ENCODE data around the gene PHF2. TPM values are rescaled to one million over a fixed set of nuclear protein-coding genes. Genes with fewer than 3 reads are reported as not detected.
A peak's percentile ranks its signal among the peaks of the same experiment; 100 is the strongest.

PHF2 gene
- total RNA-seq, 6 experiments from 2014 or later, result 15.4 to 17.5 (median 16.6) TPM

DNA sequence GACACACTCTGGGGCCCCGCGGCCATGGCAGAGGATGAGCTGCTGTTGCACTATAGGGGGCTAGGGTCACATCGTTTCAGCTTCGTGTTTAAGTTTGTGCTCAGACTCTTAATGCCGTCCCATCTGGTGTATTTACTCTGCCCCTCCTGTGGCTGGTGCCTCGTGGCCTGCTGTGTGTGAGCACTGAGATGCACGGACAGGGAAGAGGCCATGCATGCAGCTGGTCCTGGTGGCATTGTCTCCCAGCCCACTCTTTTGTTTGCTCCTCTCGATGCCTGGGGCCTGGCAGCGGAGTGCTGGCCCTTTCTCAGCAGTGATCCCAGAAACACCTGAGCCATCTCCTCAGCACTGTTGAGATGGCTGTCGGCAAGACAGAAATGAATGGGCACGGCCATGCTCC is 30.0 kb upstream of the PHF2 start:
- no peak for DNase-seq
- TF ChIP-seq, protein P1, sequence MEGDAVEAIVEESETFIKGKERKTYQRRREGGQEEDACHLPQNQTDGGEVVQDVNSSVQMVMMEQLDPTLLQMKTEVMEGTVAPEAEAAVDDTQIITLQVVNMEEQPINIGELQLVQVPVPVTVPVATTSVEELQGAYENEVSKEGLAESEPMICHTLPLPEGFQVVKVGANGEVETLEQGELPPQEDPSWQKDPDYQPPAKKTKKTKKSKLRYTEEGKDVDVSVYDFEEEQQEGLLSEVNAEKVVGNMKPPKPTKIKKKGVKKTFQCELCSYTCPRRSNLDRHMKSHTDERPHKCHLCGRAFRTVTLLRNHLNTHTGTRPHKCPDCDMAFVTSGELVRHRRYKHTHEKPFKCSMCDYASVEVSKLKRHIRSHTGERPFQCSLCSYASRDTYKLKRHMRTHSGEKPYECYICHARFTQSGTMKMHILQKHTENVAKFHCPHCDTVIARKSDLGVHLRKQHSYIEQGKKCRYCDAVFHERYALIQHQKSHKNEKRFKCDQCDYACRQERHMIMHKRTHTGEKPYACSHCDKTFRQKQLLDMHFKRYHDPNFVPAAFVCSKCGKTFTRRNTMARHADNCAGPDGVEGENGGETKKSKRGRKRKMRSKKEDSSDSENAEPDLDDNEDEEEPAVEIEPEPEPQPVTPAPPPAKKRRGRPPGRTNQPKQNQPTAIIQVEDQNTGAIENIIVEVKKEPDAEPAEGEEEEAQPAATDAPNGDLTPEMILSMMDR (IDR thresholded peaks at IDR 0.05), result no peak
- Mint-ChIP-seq H3K36me3 (ENCODE audit: low read depth) (peaks cover 17% of the 10 kb centered on the region), H3K27ac (no peak overlapping the region), H3K9me3 (no peaks in the 10 kb centered on the region), H3K27me3 (ENCODE audit: insufficient read depth) (no peaks in the 10 kb centered on the region; the same call in 1 of the 2 replicates), H3K4me3 (no peak overlapping the region), H3K4me1 (ENCODE audit: low read depth) (no peaks in the 10 kb centered on the region)

DNA sequence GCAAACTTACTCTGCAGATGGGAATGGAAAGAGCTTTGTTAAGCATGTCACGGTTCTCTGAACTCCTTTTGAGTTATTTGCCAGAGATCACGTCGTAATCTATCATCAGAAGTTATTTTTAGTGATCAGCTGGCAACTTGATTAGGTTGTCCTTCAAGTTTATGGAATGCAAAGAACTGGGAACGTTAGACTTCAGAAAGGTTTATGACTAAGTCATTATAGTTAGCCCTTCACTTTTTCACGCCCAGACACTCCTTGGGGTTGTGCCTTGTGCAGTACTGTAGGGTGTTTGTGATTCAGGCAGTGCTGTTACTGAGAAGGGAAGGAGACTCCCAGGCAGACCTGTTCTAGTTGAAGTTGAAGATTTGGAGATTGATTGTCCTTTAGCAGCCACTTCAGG is 26.8 kb upstream of the PHF2 start:
- peaks cover 25% of the 10 kb centered on the region for H3K36me3 Mint-ChIP-seq (ENCODE audit: low read depth)
- peak overlapping the region; percentile 23; the same call in 1 of the 2 replicates for H3K27ac Mint-ChIP-seq
- TF ChIP-seq, protein P1 (IDR thresholded peaks at IDR 0.05), result no peak
- DNase-seq, result no peak
- no peaks in the 10 kb centered on the region for H3K4me1 Mint-ChIP-seq (ENCODE audit: low read depth)
- H3K9me3 Mint-ChIP-seq, result no peaks in the 10 kb centered on the region
- H3K4me3 Mint-ChIP-seq, result no peak overlapping the region
- peaks cover 3% of the 10 kb centered on the region for H3K27me3 Mint-ChIP-seq (ENCODE audit: insufficient read depth)

DNA sequence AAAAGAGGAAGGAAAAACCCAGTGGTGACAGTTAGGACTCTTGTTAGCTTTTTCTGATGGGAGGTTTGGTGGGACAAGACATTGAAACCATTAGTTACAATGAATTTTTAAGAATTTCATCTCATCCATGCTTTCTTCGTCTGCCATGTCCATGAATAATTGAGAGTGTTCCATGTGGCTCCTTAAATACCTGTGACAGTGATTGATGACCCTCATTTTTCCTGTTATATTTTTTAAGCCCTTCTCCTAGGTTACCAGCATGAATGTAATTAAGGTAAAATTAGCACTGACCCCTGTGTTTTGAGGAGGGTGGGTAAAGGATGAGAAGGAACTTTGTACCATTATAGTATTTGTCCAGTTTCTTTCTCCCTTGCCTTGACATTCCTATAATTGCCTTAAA is 23.5 kb upstream of the PHF2 start:
- TF ChIP-seq, protein P1 (IDR thresholded peaks at IDR 0.05), result no peak
- Mint-ChIP-seq H3K27ac (no peak overlapping the region), H3K36me3 (ENCODE audit: low read depth) (peaks cover 26% of the 10 kb centered on the region), H3K27me3 (ENCODE audit: insufficient read depth) (peaks cover 3% of the 10 kb centered on the region), H3K9me3 (no peaks in the 10 kb centered on the region), H3K4me3 (no peak overlapping the region), H3K4me1 (ENCODE audit: low read depth) (no peaks in the 10 kb centered on the region)
- DNase-seq, result no peak

DNA sequence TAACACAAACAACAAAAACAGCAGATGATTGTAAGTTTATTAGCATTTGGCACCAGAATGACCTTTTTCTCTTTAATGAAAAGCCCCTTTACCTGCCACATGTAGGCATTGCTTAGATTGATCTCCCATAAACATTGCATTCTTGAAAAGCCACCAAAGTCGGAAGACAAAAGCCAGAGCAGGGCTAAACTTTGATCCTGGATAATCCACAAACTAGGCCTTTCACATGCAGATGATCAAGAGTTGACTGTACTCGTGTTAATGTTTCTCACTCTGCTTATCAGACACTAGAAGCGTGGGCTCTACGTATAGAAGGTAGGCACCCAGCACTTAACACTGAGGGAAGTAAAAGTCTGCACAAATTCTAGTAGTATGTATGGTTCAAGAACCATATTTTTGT is 21.0 kb upstream of the PHF2 start:
- no peaks in the 10 kb centered on the region for H3K9me3 Mint-ChIP-seq
- H3K4me1 Mint-ChIP-seq (ENCODE audit: low read depth), result no peaks in the 10 kb centered on the region
- H3K27me3 Mint-ChIP-seq (ENCODE audit: insufficient read depth), result peaks cover 3% of the 10 kb centered on the region
- DNase-seq, result no peak
- H3K4me3 Mint-ChIP-seq, result no peak overlapping the region
- TF ChIP-seq, protein P1 (IDR thresholded peaks at IDR 0.05), result no peak
- peaks cover 25% of the 10 kb centered on the region; the same call in 1 of the 2 replicates for H3K36me3 Mint-ChIP-seq (ENCODE audit: low read depth)
- H3K27ac Mint-ChIP-seq, result no peak overlapping the region

DNA sequence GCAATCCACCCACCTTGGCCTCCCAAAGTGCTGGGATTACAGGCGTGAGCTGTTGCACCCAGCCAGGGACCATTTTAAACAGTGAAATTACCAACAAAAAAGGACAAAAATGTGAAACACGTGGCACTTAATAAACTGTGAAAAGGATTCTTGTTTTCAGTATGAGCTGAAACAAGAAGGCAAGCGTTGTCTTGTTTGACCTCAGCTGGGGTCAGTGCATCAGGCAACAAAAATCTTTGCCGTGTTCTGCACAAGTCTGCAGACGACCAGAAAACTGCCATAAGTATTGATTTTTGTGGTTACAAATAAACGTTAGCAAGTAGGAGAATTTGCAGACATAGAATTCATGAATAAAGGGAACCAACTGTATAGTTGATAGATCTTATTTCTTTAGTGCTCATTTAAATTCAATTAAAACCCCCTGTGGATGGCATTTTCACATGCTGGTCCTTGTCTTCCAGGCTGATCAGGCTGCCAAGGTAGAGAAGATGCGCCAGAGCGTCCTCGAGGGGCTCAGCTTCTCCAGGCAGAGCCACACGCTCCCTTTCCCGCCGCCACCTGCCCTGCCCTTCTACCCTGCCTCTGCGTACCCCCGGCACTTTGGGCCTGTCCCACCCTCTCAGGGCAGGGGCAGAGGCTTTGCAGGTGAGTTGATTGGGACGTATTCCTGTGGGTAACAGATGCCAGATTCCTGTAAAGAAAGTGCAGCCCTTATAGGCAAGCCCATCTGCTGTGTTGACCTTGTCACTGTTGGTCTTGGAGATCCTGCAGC is 18.8 kb upstream of the PHF2 start:
- H3K4me1 Mint-ChIP-seq (ENCODE audit: low read depth), result no peaks in the 10 kb centered on the region
- no peak overlapping the region for H3K4me3 Mint-ChIP-seq
- no peak overlapping the region; the same call in 1 of the 2 replicates for H3K27ac Mint-ChIP-seq
- H3K9me3 Mint-ChIP-seq, result no peaks in the 10 kb centered on the region
- no peak for DNase-seq
- TF ChIP-seq, protein P1 (IDR thresholded peaks at IDR 0.05), result no peak
- peaks cover 21% of the 10 kb centered on the region for H3K36me3 Mint-ChIP-seq (ENCODE audit: low read depth)
- H3K27me3 Mint-ChIP-seq (ENCODE audit: insufficient read depth), result peaks cover 3% of the 10 kb centered on the region

Measured in HFFc6 (cell line).